SJSA1 (cell line): Measurements from ENCODE around the gene CCDC116. TPM values are rescaled to one million over a fixed set of nuclear protein-coding genes. Genes with fewer than 3 reads are reported as not detected.
"Not testable (repeated sequence)": the region's sequence is repeated elsewhere in the genome, so short reads cannot be mapped to it uniquely, and the experiment has no call there.

ENCODE experiments used
- DNase-seq, 2 experiments: peaks; one replicate each; pipeline ENCODE4 v3.0.0-alpha.2; 2015 to 2020; ENCODE audit warnings: low spot score in 2 of 2, low read depth in 1 of 2
- H3K27ac ChIP-seq: fragments of 250-450 bp; sonication (Bioruptor Pico); 2 replicates; pipeline ENCODE4 v1.5.1; 2020; ENCODE audit warnings: mild to moderate bottlenecking, moderate library complexity
- H3K27me3 ChIP-seq: fragments of 250-450 bp; sonication (Bioruptor Pico); replicated peaks from 2 replicates; pipeline ENCODE4 v1.5.1; 2020; ENCODE audit warnings: mild to moderate bottlenecking, moderate library complexity
- H3K36me3 ChIP-seq: fragments of 250-450 bp; sonication (Bioruptor Pico); 2 replicates; pipeline ENCODE4 v1.5.1; 2020; ENCODE audit warnings: mild to moderate bottlenecking
- H3K4me1 ChIP-seq: fragments of 250-450 bp; sonication (Bioruptor Pico); replicated peaks from 2 replicates; pipeline ENCODE4 v1.6.1; 2021; ENCODE audit warnings: mild to moderate bottlenecking
- H3K4me3 ChIP-seq: fragments of 250-450 bp; sonication (Bioruptor Pico); 2 replicates; pipeline ENCODE4 v1.5.1; 2020; ENCODE audit warnings: mild to moderate bottlenecking
- H3K9me3 ChIP-seq: fragments of 250-450 bp; sonication (Bioruptor Pico); replicated peaks from 2 replicates; pipeline ENCODE4 v1.5.1; 2020; ENCODE audit warnings: mild to moderate bottlenecking
- total RNA-seq: library from RNA; depleted of rRNA; stranded (reverse); fragments of >200 nt; shearing (Covaris generic); gene quantifications from 2 replicates; pipeline ENCODE4 v1.2.3, GENCODE V29; 2014

Gene CCDC116
- total RNA-seq, 1 experiment from 2014 or later, result 0.13 TPM

GRCh38 chr22:21663738-21664137 is 31.2 kb downstream of the CCDC116 start:
- H3K27me3 ChIP-seq, result no peaks in the 10 kb centered on the region
- H3K27ac ChIP-seq, result no peak overlapping the region
- H3K4me1 ChIP-seq, result peaks cover 7% of the 10 kb centered on the region
- peaks cover 10% of the 10 kb centered on the region for H3K36me3 ChIP-seq
- no peaks in the 10 kb centered on the region for H3K9me3 ChIP-seq
- no peak for DNase-seq
- H3K4me3 ChIP-seq, result no peak overlapping the region

- Histone ChIP-seq H3K36me3 (peaks cover 15% of the 10 kb centered on the region), H3K9me3 (no peaks in the 10 kb centered on the region), H3K4me3 (peak overlapping the region; percentile 80), H3K4me1 (peaks cover 7% of the 10 kb centered on the region), H3K27ac (peak overlapping the region; percentile 77; the same call in 1 of the 2 replicates), H3K27me3 (no peaks in the 10 kb centered on the region)
- no peak for DNase-seq
These were observed 32.7 kb downstream of the CCDC116 start for GRCh38 chr22:21665047-21665851.

DNA sequence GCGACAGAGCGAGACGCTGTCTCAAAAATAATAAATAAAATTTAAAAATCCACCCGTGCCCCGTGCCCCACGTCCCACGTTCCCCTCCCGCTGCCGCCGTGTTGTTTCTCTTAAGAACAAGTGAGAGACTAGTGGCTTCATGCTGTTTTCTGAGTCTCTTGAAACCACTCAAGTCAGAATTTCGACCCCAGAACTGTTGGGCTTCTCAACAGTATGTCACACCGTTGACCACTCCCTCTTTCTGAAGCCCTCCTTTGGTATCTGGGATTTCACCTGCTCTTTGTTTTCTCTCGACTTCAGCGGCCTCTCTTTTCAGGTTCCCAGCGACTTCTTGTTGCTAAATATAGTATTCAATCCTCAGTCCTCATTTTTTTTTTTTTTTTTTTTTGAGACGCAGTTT is 34.2 kb downstream of the CCDC116 start:
- Histone ChIP-seq H3K36me3 (peaks cover 30% of the 10 kb centered on the region), H3K27ac (peak overlapping the region; percentile 77; the same call in 1 of the 2 replicates), H3K27me3 (no peaks in the 10 kb centered on the region), H3K4me1 (peaks cover 7% of the 10 kb centered on the region), H3K9me3 (no peaks in the 10 kb centered on the region), H3K4me3 (peak overlapping the region; percentile 80)
- DNase-seq, result no peak

DNA sequence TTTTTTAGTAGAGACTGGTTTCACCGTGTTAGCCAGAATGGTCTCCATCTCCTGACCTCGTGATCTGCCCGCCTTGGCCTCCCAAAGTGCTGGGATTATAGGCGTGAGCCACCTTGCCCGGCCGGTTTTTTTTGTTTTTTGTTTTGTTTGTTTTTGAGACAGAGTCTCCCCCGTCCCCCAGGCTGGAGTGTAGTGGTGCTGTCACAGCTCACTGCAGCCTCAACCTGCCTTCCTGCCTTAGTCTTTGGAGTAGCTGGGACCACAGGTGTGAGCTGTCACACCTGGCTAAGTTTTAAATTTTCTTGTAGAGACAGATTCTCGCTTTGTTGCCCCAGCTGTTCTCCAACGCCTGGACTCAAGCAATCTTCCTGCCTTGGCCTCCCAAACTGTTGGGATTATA is 36.5 kb downstream of the CCDC116 start:
- Histone ChIP-seq H3K9me3 (no peaks in the 10 kb centered on the region), H3K4me3 (no peak overlapping the region), H3K36me3 (peaks cover 52% of the 10 kb centered on the region), H3K4me1 (peaks cover 7% of the 10 kb centered on the region), H3K27ac (no peak overlapping the region), H3K27me3 (no peaks in the 10 kb centered on the region)
- no peak for DNase-seq

- H3K27me3 ChIP-seq, result no peaks in the 10 kb centered on the region
- H3K36me3 ChIP-seq, result peaks cover 64% of the 10 kb centered on the region
- H3K9me3 ChIP-seq, result no peaks in the 10 kb centered on the region
- no peaks in the 10 kb centered on the region for H3K4me1 ChIP-seq
- DNase-seq, result no peak
- H3K4me3 ChIP-seq, result no peak overlapping the region
- no peak overlapping the region for H3K27ac ChIP-seq
These were observed 39.6 kb downstream of the CCDC116 start for GRCh38 chr22:21672107-21672629.

- Histone ChIP-seq H3K4me3 (no peak overlapping the region), H3K4me1 (no peaks in the 10 kb centered on the region), H3K36me3 (peaks cover 62% of the 10 kb centered on the region), H3K9me3 (no peaks in the 10 kb centered on the region), H3K27ac (no peak overlapping the region), H3K27me3 (no peaks in the 10 kb centered on the region)
- no peak for DNase-seq
These were observed 41.2 kb downstream of the CCDC116 start for GRCh38 chr22:21673534-21674321.

- no peak overlapping the region for H3K4me3 ChIP-seq
- no peaks in the 10 kb centered on the region for H3K4me1 ChIP-seq
- peaks cover 60% of the 10 kb centered on the region for H3K36me3 ChIP-seq
- no peak for DNase-seq
- H3K27me3 ChIP-seq, result no peaks in the 10 kb centered on the region
- no peak overlapping the region for H3K27ac ChIP-seq
- no peaks in the 10 kb centered on the region for H3K9me3 ChIP-seq
These were observed 42.2 kb downstream of the CCDC116 start for GRCh38 chr22:21674638-21675245.

GRCh38 chr22:21677606-21678443 is 45.3 kb downstream of the CCDC116 start:
- no peak overlapping the region for H3K4me3 ChIP-seq
- H3K36me3 ChIP-seq, result peaks cover 49% of the 10 kb centered on the region
- DNase-seq, result no peak
- H3K27ac ChIP-seq, result no peak overlapping the region
- H3K9me3 ChIP-seq, result no peaks in the 10 kb centered on the region
- no peaks in the 10 kb centered on the region for H3K4me1 ChIP-seq
- H3K27me3 ChIP-seq, result no peaks in the 10 kb centered on the region

DNA sequence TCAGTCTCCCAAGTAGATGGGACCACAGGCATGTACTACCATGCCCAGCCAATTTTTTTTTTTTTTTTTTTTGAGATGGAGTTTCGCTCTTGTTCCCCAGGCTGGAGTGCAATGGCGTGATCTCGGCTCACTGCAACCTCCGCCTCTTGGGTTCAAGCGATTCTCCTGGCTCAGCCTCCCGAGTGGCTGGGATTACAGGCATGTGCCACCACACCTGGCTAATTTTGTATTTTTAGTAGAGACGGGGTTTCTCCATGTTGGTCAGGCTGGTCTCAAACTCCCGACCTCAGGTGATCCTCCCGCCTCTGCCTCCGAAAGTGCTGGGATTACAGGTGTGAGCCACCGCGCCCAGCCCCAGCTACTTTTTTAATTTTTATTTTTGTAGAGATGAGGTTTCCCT is 46.3 kb downstream of the CCDC116 start:
- not testable (repeated sequence) for H3K4me3 ChIP-seq, H3K27ac ChIP-seq, H3K9me3 ChIP-seq, DNase-seq, H3K4me1 ChIP-seq, H3K27me3 ChIP-seq
- H3K36me3 ChIP-seq, result peaks cover 44% of the 10 kb centered on the region

- Histone ChIP-seq H3K4me3 (no peak overlapping the region), H3K27me3 (no peaks in the 10 kb centered on the region), H3K9me3 (no peaks in the 10 kb centered on the region), H3K27ac (no peak overlapping the region), H3K36me3 (peaks cover 38% of the 10 kb centered on the region), H3K4me1 (no peaks in the 10 kb centered on the region)
- DNase-seq, result no peak
These were observed 46.8 kb downstream of the CCDC116 start for GRCh38 chr22:21679383-21679782.

DNA sequence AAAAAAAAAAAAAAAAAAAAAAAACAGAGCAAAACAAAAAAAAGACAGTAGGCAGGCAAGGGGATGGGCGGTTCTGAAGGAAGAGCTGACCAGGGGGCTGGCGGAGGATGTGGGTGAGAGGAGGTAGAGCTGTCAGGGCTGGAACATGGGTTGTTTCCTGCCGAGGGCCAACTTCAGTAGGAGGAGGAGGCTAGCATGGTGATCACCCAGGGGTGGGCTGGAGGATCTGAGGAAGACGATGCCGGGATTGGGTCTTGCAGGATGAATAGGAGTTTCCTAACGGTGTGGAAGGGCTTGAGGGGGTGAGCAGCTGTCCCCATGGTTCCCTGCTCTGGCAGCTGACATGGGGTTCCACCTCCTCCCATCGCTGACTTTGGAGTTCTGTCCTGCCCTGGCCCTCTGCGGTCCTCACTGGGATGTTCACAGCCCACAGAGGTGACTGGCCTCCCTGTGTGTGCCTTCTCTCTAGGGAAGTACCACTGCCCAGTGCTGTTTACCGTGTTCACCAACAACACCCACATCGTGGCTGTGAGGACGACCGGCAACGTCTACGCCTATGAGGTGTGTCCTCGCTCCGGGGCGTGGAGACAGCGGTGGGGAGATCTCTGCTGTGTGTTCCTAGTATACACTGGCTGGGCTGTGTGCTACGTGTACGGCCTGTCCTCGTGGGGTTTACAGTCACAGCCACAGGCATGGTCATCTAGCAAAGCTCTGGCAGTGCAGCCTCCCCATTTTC is 48.4 kb downstream of the CCDC116 start:
- H3K9me3 ChIP-seq, result no peaks in the 10 kb centered on the region
- H3K36me3 ChIP-seq, result peaks cover 40% of the 10 kb centered on the region
- DNase-seq, result no peak
- no peaks in the 10 kb centered on the region for H3K27me3 ChIP-seq
- no peak overlapping the region for H3K27ac ChIP-seq
- no peak overlapping the region for H3K4me3 ChIP-seq
- no peaks in the 10 kb centered on the region for H3K4me1 ChIP-seq

DNA sequence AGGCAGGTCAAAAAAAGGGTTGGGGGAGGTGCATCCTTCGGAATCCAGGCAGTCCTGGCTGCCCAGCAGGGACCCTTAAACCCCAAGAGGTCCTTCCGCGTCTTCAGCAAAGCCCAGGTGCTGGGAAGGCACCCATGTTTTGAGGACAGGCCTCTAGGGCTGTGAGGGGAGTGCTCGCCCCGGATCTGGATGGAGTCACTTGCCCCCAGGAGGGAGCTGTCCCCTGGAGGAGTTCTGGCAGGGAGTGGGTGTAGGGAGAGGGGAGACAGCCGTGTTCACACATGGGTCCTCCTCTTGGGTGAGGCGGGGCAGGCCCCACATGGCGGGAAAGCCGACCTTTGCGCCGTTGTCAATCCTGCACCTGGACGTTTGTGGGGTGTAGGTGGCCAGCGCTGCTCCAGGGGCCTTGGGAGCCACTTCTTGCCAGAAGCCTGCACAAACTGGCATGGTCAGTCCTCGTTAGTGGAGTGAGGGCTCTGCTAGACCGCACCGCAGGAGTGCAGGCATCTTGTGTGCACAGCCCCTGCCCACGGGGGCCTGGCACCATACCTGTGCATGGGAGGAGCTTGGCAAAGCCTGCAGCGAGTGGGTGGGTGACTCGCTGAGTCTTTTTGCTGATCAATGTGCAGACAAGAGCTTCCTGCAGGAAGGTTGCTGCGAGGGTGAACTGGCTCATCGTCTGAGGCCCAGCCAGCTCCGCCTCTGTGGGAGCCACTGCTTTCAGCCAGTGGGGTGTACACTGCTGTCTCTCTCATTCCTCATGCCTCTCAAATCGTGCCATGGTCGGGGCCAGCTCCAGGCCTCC is 49.2 kb downstream of the CCDC116 start:
- H3K9me3 ChIP-seq, result no peaks in the 10 kb centered on the region
- DNase-seq, result no peak
- H3K27ac ChIP-seq, result no peak overlapping the region
- H3K27me3 ChIP-seq, result no peaks in the 10 kb centered on the region
- H3K4me3 ChIP-seq, result no peak overlapping the region
- H3K4me1 ChIP-seq, result no peaks in the 10 kb centered on the region
- peaks cover 47% of the 10 kb centered on the region for H3K36me3 ChIP-seq
